GM21381 (cell line): ENCODE data around the gene LPIN3.

ENCODE experiments used
- ATAC-seq: cut with Tn5 transposase; IDR thresholded peaks from one replicate; pipeline ENCODE4 v1.9.1; 2021; ENCODE audit warnings: mild to moderate bottlenecking, moderate library complexity; ENCODE audit not compliant: unreplicated experiment

LPIN3 gene

DNA sequence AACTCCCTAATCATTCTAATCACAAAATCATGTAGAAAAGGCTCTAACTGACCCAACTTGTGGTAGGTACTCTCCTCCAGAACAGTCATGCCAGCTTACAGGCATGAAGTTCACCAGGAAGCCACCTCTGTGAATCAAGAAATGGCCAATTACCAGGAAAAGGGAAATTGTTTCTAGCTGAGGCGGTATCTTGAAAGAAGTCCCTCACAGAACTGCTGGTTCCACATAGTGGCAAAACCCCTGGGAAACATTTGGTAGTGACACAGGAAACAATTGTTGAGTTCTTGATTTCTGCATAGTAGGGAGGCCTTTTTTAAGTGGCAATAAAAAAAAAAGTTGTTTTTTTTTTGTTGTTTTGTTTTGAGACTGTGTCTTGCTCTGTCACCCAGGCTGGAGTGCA, 19.6 kb upstream of the LPIN3 start:
- ATAC-seq: no peak

GRCh38 chr20:41327178-41327577, 13.4 kb upstream of the LPIN3 start:
- no peak for ATAC-seq

DNA sequence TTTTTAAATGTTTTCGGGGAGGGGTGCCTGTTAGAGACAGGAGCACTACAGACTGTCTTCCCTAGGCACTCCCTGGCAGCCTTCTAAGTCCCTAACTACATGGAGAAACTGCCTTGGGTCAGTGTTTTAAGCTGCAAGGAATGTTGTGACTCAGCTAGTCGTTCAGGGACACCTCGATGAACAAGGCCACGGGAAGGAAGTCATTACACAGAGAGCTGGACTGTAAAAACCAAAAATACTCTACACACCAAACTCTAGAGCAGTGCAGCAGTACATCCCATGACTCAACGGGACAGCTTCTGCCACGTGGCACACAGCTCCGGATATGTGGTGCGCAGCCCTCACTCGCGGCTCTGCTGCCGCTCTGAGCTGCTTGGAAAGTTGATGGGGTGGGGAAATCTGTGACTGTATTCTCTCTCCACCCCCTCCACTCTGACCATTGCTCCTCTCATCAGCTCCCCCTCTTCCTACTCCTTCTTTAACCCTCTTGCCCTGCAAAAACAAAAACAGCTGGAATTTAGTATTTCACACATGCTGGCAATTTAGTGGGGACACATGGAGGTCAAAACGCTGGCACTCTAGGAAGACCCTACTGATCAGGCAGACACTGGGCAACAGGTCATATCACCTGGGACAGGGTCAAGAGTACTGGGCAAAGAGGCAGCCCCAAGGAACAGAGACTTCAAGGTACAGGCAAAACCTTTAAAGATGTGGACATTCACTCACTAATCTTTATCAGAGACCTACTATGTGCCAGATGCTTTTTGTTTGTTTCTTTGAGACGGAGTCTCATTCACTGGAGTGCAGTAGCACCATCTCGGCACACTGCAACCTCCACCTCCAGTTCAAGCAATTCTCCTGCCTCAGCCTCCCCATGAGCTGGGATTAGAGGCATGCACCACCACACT, 10.9 kb upstream of the LPIN3 start:
- ATAC-seq: no peak

- ATAC-seq: no peak
These were observed 10.3 kb upstream of the LPIN3 start for GRCh38 chr20:41330343-41330720.

DNA sequence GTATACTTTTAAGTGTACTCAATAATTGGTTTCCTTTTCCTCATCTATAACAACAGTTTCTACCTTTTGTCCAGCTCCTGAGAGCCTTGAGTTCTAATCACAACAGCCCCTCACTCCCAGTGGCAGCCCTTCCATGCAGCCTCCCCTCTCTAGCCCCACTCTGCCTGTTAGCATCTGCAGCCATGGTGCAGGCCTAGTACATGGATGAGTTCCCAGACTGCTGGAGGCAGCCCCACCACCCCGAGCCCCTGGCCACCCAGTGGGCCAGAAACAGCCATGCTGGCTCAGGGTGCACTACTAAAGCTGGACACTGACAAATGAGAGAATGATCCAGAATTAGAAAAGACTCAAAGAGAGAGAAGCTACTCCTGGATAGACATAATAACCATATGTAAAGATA, 9.7 kb upstream of the LPIN3 start:
- ATAC-seq: no peak

GRCh38 chr20:41331731-41332130, 8.9 kb upstream of the LPIN3 start:
- ATAC-seq: no peak

- ATAC-seq: no peak
These were observed 6.6 kb upstream of the LPIN3 start for GRCh38 chr20:41334036-41334435.

- no peak for ATAC-seq
These were observed 5.9 kb upstream of the LPIN3 start for GRCh38 chr20:41334443-41335421.

DNA sequence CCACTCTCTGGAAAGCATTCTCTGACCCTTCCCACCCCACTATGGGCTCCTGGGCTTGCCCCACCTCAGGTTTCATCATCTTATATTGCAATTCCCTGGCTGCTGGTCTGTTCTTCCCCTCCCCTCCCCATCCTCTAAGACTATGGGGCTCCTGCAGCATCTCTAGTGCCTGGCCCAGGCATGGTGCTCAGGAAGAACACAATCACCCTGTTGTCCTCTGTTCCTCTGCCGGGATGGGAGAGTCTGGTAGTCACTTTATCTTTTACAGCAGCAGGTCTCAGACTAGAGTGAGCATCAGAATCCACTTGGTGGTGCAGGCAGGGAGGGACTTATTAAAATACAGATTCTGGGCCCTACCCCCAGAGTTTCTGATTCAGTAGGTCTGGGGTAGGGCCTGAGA, 5.0 kb upstream of the LPIN3 start:
- no peak for ATAC-seq

DNA sequence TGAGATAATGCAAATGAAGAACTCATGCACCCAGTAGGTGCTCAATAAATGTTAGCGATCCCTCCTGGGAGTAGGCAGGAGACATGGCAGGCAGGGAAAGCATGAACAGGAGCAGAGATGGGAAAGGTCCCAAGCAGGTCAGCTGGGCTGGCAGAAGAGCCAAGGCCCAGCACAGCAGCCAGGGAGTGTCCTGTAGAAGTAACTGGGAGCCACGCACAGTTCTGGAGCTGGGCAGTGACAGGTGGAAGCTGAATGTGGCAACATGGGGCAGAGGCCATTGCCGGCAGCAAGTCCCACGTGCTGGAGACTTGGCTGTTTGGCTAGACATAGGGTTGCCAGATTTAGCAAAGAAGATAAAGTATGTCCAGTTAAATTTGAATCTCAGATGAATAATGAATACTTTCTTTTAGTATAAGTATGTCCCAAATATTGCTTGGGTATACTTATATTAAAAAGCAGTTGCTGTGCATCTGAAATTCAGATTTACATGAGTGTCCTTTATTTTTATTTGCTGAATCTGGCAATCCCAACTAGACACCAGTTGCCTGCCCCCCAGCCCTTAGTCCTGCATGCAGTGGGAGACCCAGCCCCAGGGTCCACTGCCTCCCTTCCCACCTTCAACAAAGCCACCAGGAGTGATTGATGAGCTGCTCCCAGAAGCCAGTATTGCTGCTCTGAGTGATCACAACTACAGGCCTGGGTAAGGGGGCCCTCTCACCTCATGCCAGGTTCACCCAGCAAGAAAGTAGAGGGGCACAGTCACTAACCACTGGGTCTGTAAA, 3.7 kb upstream of the LPIN3 start:
- no peak for ATAC-seq

DNA sequence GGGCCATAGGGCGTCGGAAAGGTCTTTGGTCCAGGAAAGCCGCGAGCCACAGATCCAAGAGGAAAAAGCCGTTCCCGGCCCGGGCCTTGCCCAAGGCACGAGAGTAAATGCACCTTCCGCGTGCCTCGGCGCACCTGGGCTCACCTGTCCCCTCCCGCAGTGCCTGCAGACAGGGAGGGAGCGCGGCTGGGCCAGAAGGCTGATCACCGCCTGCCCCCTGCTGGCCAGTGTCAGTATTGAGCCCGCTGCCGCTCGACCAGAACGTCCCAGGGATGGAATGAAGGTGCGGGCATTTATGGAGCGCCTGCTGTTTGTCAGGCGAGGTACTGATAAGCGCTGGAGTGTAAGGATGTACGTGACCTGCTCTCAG, 679 bp upstream of the LPIN3 start:
- peak; percentile 83 for ATAC-seq

- ATAC-seq: no peak
These were observed 2.1 kb downstream of the LPIN3 start for GRCh38 chr20:41342474-41343464.

DNA sequence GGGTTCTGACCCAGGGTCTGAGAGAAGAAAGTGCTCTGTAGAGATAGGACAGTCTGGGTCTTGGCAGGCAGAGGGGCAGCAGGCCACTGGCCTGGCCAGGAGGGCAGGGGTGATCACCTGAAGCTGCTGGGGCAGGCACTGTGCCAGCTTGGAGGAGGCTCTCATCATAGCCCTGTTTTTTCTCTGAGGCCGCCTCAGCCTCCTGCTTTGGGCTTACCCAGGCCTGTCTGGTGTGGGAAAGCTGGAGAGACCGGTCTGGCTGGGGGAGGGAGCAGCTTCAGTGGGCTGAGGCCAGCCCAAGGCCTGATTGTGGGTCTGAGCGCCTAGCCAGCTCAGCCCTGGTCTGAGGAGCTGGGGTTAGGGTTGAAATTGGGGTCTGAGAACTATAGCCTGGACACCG, 3.9 kb downstream of the LPIN3 start:
- ATAC-seq: no peak

DNA sequence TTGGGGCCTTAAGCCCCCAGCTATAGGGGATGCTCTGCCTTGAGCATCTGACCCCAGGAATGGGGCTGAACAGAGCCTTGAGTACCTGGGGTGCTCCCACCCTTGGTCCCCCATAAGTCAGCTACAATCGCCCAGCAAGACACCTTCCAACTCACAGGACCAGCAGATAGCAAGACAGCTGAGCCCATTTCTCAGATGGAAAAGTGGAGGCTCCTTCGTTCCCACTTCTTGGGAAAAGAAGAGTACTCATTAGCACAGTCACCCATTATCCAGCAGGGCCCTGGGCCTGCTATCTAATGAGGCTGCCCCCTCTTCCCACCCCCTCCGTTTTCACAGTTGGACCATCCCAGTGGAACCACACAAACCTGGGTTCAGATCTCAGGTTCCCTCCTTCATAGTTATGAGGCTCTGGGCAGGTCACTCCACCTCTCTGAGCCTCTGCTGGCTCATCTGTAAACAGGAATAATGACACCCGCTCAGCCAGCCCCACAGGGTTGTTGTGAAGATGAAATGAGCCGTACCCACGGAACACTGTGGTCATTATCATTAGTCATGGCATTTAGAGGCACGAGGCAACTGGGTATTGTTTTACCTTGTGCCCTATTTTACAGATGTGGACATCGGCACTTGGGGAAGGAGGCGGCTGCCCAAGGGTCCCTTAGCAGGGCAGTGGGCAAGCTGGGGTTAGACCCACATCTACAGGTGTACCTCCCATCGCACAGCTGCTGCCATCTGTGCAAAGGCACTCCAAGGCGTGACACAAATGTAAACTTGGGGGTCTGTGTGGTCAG, 4.5 kb downstream of the LPIN3 start:
- ATAC-seq: no peak

DNA sequence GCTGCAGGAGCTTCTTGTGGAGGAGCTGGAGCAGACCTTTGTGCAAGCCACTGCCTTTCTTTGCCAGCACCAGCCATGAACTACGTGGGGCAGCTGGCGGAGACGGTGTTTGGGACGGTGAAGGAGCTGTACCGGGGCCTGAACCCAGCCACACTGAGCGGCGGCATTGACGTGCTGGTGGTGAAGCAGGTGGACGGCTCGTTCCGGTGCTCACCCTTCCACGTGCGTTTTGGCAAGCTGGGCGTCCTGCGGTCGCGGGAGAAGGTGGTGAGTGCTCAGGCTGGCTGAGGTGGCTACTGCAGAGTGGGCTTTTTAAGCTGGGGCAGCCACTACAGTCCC, 5.1 kb downstream of the LPIN3 start:
- no peak for ATAC-seq

DNA sequence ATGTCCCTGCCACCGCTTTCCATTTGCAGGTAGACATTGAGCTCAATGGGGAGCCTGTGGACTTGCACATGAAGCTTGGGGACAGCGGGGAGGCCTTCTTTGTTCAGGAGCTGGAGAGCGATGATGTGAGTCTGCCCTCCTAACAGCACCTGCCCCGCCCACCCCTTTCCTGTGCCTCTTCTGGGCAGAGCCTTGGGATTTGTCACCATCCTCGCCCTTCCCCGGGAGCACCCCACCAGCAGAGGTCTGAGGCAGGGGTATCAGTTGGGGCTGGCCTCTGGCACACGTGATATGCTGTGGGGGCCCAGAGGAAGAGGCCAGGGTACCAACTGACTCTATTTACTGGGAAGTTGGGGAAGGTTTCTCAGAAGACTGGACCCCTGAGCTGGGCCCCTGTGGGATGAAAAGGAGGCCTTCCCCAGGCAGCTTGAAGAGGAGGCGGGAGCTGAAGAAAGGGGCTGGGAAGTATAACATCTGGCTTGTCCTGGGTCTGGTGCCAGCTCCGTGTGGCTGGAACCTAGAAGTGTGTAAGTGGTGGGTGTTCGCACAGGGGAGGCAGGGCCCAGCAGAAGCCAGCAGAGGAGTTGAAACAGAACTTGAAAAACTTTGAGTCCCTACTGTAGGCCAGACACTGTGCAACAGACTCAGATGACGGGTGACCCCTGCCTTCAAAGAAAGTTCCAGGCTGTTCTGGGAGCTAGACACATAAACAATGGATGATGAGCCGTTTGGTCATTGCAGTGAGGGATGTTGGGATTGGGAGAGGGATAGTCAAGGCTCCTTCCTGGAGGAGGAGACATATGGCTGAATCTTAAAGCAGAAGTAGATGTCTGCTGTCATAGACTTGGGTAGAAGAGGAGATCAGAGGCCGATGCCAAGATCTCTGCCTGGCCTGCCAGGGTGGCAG, 7.2 kb downstream of the LPIN3 start:
- ATAC-seq: no peak

DNA sequence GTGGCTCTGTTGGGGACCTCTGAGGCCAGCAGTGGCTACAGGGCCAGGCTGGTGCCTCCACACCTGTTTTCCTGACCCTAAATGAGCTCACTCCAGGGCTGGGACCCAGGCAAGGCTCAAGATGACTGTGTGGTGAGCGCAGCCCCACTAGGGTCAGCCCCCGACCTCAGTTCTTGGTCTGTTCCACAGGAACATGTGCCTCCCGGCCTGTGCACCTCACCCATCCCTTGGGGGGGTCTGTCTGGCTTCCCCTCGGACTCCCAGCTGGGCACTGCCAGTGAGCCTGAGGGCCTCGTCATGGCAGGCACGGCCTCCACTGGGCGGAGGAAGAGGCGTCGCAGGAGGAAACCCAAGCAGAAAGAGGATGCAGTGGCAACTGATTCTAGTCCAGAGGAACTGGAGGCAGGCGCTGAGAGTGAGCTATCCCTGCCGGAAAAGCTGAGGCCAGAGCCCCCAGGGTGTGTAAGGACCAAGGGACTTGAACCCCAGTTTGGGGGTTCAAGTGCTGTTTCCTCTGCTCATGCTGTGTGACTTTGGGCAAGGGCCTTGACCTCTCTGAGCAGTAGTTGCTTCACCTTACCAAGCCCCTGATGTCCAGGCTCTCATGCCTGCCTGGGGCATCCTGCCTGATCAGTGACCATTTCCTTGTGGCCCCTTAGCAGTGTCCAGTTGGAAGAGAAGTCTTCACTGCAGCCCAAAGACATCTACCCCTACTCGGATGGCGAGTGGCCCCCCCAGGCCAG, 8.0 kb downstream of the LPIN3 start:
- ATAC-seq: no peak

DNA sequence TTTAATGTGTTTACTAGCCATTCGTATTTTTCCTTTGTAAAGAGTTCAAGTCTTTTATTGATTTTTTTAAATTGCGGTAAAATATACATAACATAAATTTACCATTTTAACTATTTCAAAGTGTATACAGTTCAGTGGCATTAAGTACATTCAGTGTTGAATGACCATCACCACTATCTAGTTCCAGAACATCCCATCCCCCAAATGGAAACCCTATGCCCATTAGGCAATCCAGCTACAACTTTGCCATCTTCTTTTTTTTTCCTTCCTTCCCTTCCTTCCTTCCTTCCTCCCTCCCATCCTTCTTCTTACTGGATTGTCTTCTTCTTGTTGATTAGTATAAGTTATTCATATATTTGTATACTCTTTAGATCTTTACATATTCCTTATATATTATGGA, 8.6 kb downstream of the LPIN3 start:
- no peak for ATAC-seq
